ENCODE data around the gene VPS26B.

- TF ChIP-seq, protein P1, sequence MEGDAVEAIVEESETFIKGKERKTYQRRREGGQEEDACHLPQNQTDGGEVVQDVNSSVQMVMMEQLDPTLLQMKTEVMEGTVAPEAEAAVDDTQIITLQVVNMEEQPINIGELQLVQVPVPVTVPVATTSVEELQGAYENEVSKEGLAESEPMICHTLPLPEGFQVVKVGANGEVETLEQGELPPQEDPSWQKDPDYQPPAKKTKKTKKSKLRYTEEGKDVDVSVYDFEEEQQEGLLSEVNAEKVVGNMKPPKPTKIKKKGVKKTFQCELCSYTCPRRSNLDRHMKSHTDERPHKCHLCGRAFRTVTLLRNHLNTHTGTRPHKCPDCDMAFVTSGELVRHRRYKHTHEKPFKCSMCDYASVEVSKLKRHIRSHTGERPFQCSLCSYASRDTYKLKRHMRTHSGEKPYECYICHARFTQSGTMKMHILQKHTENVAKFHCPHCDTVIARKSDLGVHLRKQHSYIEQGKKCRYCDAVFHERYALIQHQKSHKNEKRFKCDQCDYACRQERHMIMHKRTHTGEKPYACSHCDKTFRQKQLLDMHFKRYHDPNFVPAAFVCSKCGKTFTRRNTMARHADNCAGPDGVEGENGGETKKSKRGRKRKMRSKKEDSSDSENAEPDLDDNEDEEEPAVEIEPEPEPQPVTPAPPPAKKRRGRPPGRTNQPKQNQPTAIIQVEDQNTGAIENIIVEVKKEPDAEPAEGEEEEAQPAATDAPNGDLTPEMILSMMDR (IDR thresholded peaks at IDR 0.05; ENCODE audit: insufficient read depth, low read depth, low read length): no peak
- TF ChIP-seq EZH2 (IDR thresholded peaks at IDR 0.05; ENCODE audit: insufficient read depth, low read length): no peak
These were observed 22.2 kb downstream of the VPS26B start for GRCh38 chr11:134246678-134247077.
